ENCODE data around the gene TRABD.

The TRABD gene

GRCh38 chr22:50175921-50176849 is 9.5 kb upstream of the TRABD start:
- no peak for DNase-seq

- no peak for DNase-seq
Observed at GRCh38 chr22:50176850-50177536, 8.7 kb upstream of the TRABD start.

GRCh38 chr22:50177537-50178470 is 7.9 kb upstream of the TRABD start:
- no peak for DNase-seq

- no peak for DNase-seq
Observed at GRCh38 chr22:50178471-50178864, 7.2 kb upstream of the TRABD start.

GRCh38 chr22:50178871-50179869 is 6.5 kb upstream of the TRABD start:
- peak in 1 of 2 donors; percentile 16 for DNase-seq

GRCh38 chr22:50179937-50180726 is 5.6 kb upstream of the TRABD start:
- DNase-seq: no peak

- no peak for DNase-seq
Observed at GRCh38 chr22:50180727-50181521, 4.8 kb upstream of the TRABD start.

GRCh38 chr22:50182176-50183081 is 3.3 kb upstream of the TRABD start:
- DNase-seq: no peak

- no peak for DNase-seq
Observed at GRCh38 chr22:50183141-50183971, 2.4 kb upstream of the TRABD start.

GRCh38 chr22:50184004-50184901 is 1.5 kb upstream of the TRABD start:
- DNase-seq: no peak

GRCh38 chr22:50184902-50185374 is 775 bp upstream of the TRABD start:
- no peak for DNase-seq

GRCh38 chr22:50186181-50186714 is 535 bp downstream of the TRABD start:
- no peak for DNase-seq

GRCh38 chr22:50186761-50187523 is 1.2 kb downstream of the TRABD start:
- DNase-seq: no peak

GRCh38 chr22:50188356-50188755 is 2.6 kb downstream of the TRABD start:
- DNase-seq: no peak

- no peak for DNase-seq
Observed at GRCh38 chr22:50189184-50189848, 3.6 kb downstream of the TRABD start.
